Neural cell (in vitro differentiated cells): ENCODE data around the gene PELO. TPM values are rescaled to one million over a fixed set of nuclear protein-coding genes. Genes with fewer than 3 reads are reported as not detected.

Experiments
- H2AFZ ChIP-seq: fragments of 200-600, 300-800 bp; sonication (generic), shearing (Covaris generic); 2 replicates; pipeline ENCODE4 v1.6.0; 2014; ENCODE audit warnings: low read depth, mild to moderate bottlenecking, antibody characterized with exemption, low read length, moderate library complexity
- H3F3A ChIP-seq: fragments of 200-600 bp; shearing (Covaris generic); 2 replicates; pipeline ENCODE4 v1.6.1; 2016; ENCODE audit warnings: mild to moderate bottlenecking, moderate library complexity, mixed read lengths, antibody characterized with exemption, low read length; ENCODE audit not compliant: insufficient read depth, poor library complexity, severe bottlenecking
- H3K27ac ChIP-seq: fragments of 200-600, 300-800 bp; sonication (generic), shearing (Covaris generic); 2 replicates; pipeline ENCODE4 v1.5.1; 2014; ENCODE audit warnings: mild to moderate bottlenecking, low read length, moderate library complexity
- H3K27me3 ChIP-seq: fragments of 300-800, 200-600 bp; sonication (generic), shearing (Covaris generic); 2 replicates; pipeline ENCODE4 v1.6.0; 2014; ENCODE audit warnings: mild to moderate bottlenecking, low read depth, low read length, moderate library complexity; ENCODE audit not compliant: insufficient read depth
- H3K36me3 ChIP-seq: fragments of 300-800, 200-600 bp; sonication (generic), shearing (Covaris generic); 2 replicates; pipeline ENCODE4 v1.5.1; 2014; ENCODE audit warnings: mild to moderate bottlenecking, antibody characterized with exemption, low read length, moderate library complexity; ENCODE audit not compliant: insufficient read depth
- H3K4me2 ChIP-seq: fragments of 300-800, 200-600 bp; sonication (generic), shearing (Covaris generic); 2 replicates; pipeline ENCODE4 v1.6.0; 2014; ENCODE audit warnings: mild to moderate bottlenecking, low read length
- H3K4me3 ChIP-seq: fragments of 300-800, 200-600 bp; sonication (generic), shearing (Covaris generic); 2 replicates; pipeline ENCODE4 v1.5.1; 2014; ENCODE audit warnings: mild to moderate bottlenecking, low read length, moderate library complexity
- H3K79me2 ChIP-seq: fragments of 200-600 bp; shearing (Covaris generic); replicated peaks from 2 replicates; pipeline ENCODE4 v1.6.0; 2014; ENCODE audit warnings: mild to moderate bottlenecking, low read length, moderate library complexity; ENCODE audit not compliant: insufficient read depth
- H3K9ac ChIP-seq: fragments of 300-800, 200-600 bp; sonication (generic), shearing (Covaris generic); 2 replicates; pipeline ENCODE4 v1.6.1; 2016; ENCODE audit warnings: mild to moderate bottlenecking, low read length, mixed read lengths
- H3K9me2 ChIP-seq: fragments of 200-600 bp; shearing (Covaris generic); 2 replicates; pipeline ENCODE4 v1.6.1; 2016; ENCODE audit warnings: mild to moderate bottlenecking, low read length, mixed read lengths; ENCODE audit not compliant: insufficient read depth
- H3K9me3 ChIP-seq: fragments of 200-600, 300-800 bp; sonication (generic), shearing (Covaris generic); 2 replicates; pipeline ENCODE4 v1.6.1; 2016; ENCODE audit warnings: mild to moderate bottlenecking, mixed run types, low read length, moderate library complexity, mixed read lengths
- H4K20me1 ChIP-seq: fragments of 200-600 bp; shearing (Covaris generic); 2 replicates; pipeline ENCODE4 v1.6.1; 2016; ENCODE audit warnings: mild to moderate bottlenecking, mixed run types; ENCODE audit not compliant: insufficient read depth
- EP300 ChIP-seq: fragments of 450-650 bp; conservative IDR thresholded peaks from 2 replicates; pipeline ENCODE4 v1.6.1; 2014; ENCODE audit warnings: antibody characterized with exemption, mild to moderate bottlenecking, moderate library complexity; ENCODE audit not compliant: poor library complexity, severe bottlenecking
- EZH2 ChIP-seq: fragments of 200-600, 300-800 bp; shearing (Covaris generic), sonication (generic); IDR thresholded peaks from 2 replicates; pipeline ENCODE4 v1.6.1; 2014; ENCODE audit warnings: antibody characterized with exemption, low read length, borderline replicate concordance, mild to moderate bottlenecking; ENCODE audit not compliant: insufficient read depth, poor library complexity, severe bottlenecking
- MXI1 ChIP-seq: fragments of 450-650 bp; conservative IDR thresholded peaks from 2 replicates; pipeline ENCODE4 v1.6.1; 2014; ENCODE audit warnings: antibody characterized with exemption, mild to moderate bottlenecking; ENCODE audit not compliant: poor library complexity, severe bottlenecking
- POLR2AphosphoS5 ChIP-seq: IDR thresholded peaks from 2 replicates; pipeline ENCODE4 v1.6.1; 2012
- RAD21 ChIP-seq: fragments of 450-650 bp; conservative IDR thresholded peaks from 2 replicates; pipeline ENCODE4 v1.6.1; 2014; ENCODE audit warnings: antibody characterized with exemption, mild to moderate bottlenecking, moderate library complexity
- SMC3 ChIP-seq: fragments of 450-650 bp; conservative IDR thresholded peaks from 2 replicates; pipeline ENCODE4 v1.6.1; 2014; ENCODE audit warnings: antibody characterized with exemption, mild to moderate bottlenecking, moderate library complexity; ENCODE audit not compliant: poor library complexity
- TAF1 ChIP-seq: IDR thresholded peaks from 2 replicates; pipeline ENCODE4 v1.6.1; 2012; ENCODE audit warnings: low read depth
- polyA plus RNA-seq: library from polyadenylated mRNA; depleted of rRNA; stranded (reverse); fragments of >200 nt; gene quantifications from 2 replicates; pipeline ENCODE4 v1.2.3, GENCODE V29; 2014
- TF ChIP-seq, protein P1 (sequence below): IDR thresholded peaks from 2 replicates; pipeline ENCODE4 v1.6.1; 2012; ENCODE audit warnings: borderline replicate concordance
- TF ChIP-seq, protein P2 (sequence below): fragments of 450-650 bp; IDR thresholded peaks from 2 replicates; pipeline ENCODE4 v1.5.1; 2014; ENCODE audit warnings: antibody characterized with exemption, mild to moderate bottlenecking, moderate library complexity; ENCODE audit not compliant: poor library complexity, severe bottlenecking

PELO gene
- polyA plus RNA-seq, 1 donor from 2014 or later = 10.5 TPM

DNA sequence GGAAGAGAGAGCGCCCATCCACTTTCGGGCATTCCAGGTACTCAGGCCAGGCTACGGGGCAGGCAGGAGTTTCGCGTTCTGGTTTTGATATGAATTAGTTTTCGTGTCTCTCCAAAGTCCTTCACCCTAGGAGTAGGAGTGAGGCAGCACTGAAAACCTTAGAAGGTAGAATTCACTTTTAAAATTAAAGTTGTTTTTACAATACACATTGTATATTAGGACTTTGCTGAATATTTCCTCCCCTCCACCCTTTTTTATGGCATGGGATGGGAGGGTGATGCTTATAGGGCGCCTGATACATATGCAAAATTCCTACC is 747 bp downstream of the PELO start:
- TF ChIP-seq MXI1 = no peak
- TF ChIP-seq, protein P1, sequence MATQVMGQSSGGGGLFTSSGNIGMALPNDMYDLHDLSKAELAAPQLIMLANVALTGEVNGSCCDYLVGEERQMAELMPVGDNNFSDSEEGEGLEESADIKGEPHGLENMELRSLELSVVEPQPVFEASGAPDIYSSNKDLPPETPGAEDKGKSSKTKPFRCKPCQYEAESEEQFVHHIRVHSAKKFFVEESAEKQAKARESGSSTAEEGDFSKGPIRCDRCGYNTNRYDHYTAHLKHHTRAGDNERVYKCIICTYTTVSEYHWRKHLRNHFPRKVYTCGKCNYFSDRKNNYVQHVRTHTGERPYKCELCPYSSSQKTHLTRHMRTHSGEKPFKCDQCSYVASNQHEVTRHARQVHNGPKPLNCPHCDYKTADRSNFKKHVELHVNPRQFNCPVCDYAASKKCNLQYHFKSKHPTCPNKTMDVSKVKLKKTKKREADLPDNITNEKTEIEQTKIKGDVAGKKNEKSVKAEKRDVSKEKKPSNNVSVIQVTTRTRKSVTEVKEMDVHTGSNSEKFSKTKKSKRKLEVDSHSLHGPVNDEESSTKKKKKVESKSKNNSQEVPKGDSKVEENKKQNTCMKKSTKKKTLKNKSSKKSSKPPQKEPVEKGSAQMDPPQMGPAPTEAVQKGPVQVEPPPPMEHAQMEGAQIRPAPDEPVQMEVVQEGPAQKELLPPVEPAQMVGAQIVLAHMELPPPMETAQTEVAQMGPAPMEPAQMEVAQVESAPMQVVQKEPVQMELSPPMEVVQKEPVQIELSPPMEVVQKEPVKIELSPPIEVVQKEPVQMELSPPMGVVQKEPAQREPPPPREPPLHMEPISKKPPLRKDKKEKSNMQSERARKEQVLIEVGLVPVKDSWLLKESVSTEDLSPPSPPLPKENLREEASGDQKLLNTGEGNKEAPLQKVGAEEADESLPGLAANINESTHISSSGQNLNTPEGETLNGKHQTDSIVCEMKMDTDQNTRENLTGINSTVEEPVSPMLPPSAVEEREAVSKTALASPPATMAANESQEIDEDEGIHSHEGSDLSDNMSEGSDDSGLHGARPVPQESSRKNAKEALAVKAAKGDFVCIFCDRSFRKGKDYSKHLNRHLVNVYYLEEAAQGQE = no peak
- TF ChIP-seq EZH2 = no peak
- TF ChIP-seq RAD21 = no peak
- no peak for TF ChIP-seq SMC3
- TF ChIP-seq TAF1 = no peak
- no peak for TF ChIP-seq EP300
- TF ChIP-seq POLR2AphosphoS5 = no peak
- TF ChIP-seq, protein P2, sequence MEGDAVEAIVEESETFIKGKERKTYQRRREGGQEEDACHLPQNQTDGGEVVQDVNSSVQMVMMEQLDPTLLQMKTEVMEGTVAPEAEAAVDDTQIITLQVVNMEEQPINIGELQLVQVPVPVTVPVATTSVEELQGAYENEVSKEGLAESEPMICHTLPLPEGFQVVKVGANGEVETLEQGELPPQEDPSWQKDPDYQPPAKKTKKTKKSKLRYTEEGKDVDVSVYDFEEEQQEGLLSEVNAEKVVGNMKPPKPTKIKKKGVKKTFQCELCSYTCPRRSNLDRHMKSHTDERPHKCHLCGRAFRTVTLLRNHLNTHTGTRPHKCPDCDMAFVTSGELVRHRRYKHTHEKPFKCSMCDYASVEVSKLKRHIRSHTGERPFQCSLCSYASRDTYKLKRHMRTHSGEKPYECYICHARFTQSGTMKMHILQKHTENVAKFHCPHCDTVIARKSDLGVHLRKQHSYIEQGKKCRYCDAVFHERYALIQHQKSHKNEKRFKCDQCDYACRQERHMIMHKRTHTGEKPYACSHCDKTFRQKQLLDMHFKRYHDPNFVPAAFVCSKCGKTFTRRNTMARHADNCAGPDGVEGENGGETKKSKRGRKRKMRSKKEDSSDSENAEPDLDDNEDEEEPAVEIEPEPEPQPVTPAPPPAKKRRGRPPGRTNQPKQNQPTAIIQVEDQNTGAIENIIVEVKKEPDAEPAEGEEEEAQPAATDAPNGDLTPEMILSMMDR = no peak
- Histone ChIP-seq H3K27me3 (peaks cover 33% of the 10 kb centered on the region), H3K9me2 (no peaks in the 10 kb centered on the region), H4K20me1 (no peaks in the 10 kb centered on the region), H3K9me3 (no peaks in the 10 kb centered on the region), H3K4me3 (peak overlapping the region; percentile 69), H3F3A (no peaks in the 10 kb centered on the region), H3K27ac (no peak overlapping the region), H2AFZ (no peak overlapping the region), H3K4me2 (peak overlapping the region; percentile 28), H3K79me2 (no peaks in the 10 kb centered on the region), H3K36me3 (no peaks in the 10 kb centered on the region), H3K9ac (no peak overlapping the region)

DNA sequence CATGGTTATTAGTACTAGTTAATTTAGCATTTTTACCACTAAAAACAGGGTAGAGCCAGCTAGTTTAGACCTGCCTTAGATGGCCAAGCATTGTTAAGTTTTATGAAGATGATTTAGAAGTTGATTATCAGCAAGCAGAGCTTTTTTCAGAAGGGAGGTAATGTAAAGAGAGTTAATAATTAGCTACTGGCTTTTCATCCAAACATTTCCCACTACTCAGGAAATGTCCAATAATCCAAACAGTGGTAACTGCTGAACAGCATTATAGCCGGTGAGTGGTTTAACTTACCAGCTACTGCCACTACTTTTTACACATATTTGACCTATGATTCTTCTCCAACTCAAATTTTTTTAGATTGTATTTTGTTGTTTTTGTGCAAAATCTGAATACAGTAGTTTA is 1.7 kb downstream of the PELO start:
- Histone ChIP-seq H3K9me3 (no peaks in the 10 kb centered on the region), H3K9ac (no peak overlapping the region), H3K4me2 (no peak overlapping the region), H3F3A (no peaks in the 10 kb centered on the region), H2AFZ (no peak overlapping the region), H4K20me1 (no peaks in the 10 kb centered on the region), H3K4me3 (no peak overlapping the region), H3K27ac (no peak overlapping the region), H3K36me3 (no peaks in the 10 kb centered on the region), H3K9me2 (no peaks in the 10 kb centered on the region), H3K27me3 (peaks cover 33% of the 10 kb centered on the region), H3K79me2 (no peaks in the 10 kb centered on the region)
- TF ChIP-seq TAF1 (no peak), EZH2 (no peak), SMC3 (no peak), POLR2AphosphoS5 (no peak), MXI1 (no peak), EP300 (no peak)
- TF ChIP-seq, protein P2 = no peak
- TF ChIP-seq, protein P1 = no peak
